HEK293 (cell line): ENCODE measurements around the gene NEAT1.

Experiments used
- ZNF19 ChIP-seq: fragments of 450-650 bp; formaldehyde crosslinking; IDR thresholded peaks from 2 replicates; pipeline ENCODE4; 2016; ENCODE audit warnings: missing biosample characterization, missing genetic modification characterization, low read depth
- ZNF623 ChIP-seq: fragments of 450-650 bp; formaldehyde crosslinking; IDR thresholded peaks from 2 replicates; pipeline ENCODE4 v1.5.1; 2016; ENCODE audit warnings: missing biosample characterization, missing genetic modification characterization

GRCh38 chr11:65435981-65436411 is 13.4 kb downstream of the NEAT1 start:
- TF ChIP-seq ZNF623 (tag by site-specific recombination) (no peak), ZNF19 (no peak)
